ENCODE data around the gene ANKRD24.

- TF ChIP-seq POLR2AphosphoS5 (IDR thresholded peaks at IDR 0.05; ENCODE audit: borderline replicate concordance, low read depth, low read length), result no peak
- no peak for TF ChIP-seq EZH2 (IDR thresholded peaks at IDR 0.05)
- TF ChIP-seq FOXP2 (optimal IDR thresholded peaks at IDR 0.05; ENCODE audit: control extremely low read depth, extremely low read length, insufficient read depth), result no peak
Measured at GRCh38 chr19:4198467-4199126, 16.1 kb downstream of the ANKRD24 start.

All from SK-N-MC (cell line).